SU-DHL-6 (cell line): ENCODE results near the gene IRX5.

ENCODE experiments used
- CTCF ChIP-seq: fragments of 200-600 bp; sonication (generic); IDR thresholded peaks from one replicate; pipeline ENCODE4 v1.5.1; 2017; ENCODE audit warnings: antibody characterized with exemption, mild to moderate bottlenecking, low read length, moderate library complexity; ENCODE audit not compliant: insufficient read depth, poor library complexity, severe bottlenecking
- EZH2phosphoT487 ChIP-seq: fragments of 200-600 bp; sonication (generic), shearing (Covaris generic); conservative IDR thresholded peaks from 2 replicates; pipeline ENCODE4 v1.6.1; 2018; ENCODE audit warnings: mild to moderate bottlenecking, antibody characterized with exemption, low read length, moderate library complexity, mixed read lengths

- TF ChIP-seq EZH2phosphoT487 (no peak), CTCF (no peak)
Observed at GRCh38 chr16:54926166-54926838, 4.4 kb upstream of the IRX5 start.
